Activated naive CD4-positive, alpha-beta T cell treated with anti-CD3 and anti-CD28 coated beads for 36 hours (primary cell): Measurements from ENCODE around the gene ATP8B3. TPM values are rescaled to one million over a fixed set of nuclear protein-coding genes. Genes with fewer than 3 reads are reported as not detected.

Experiments
- CTCF ChIA-PET: fragments of 350-600 bp; sonication (Branson Sonifier 250); formaldehyde crosslinking; loops from one replicate; lab custom pipeline; 2021; ENCODE audit warnings: antibody characterized with exemption; lab: Charles Lee
- DNase-seq: peaks from one replicate; pipeline ENCODE4 v3.0.0-alpha.2; 2020
- H3K27ac Mint-ChIP-seq: one replicate; pipeline ENCODE4 v1.8.0; 2021; ENCODE audit warnings: mild to moderate bottlenecking, mixed read lengths
- H3K27me3 Mint-ChIP-seq: one replicate; pipeline ENCODE4 v1.8.0; 2021; ENCODE audit warnings: low read depth, mixed read lengths
- H3K36me3 Mint-ChIP-seq: one replicate; pipeline ENCODE4 v1.8.0; 2021; ENCODE audit warnings: low read depth, mixed read lengths
- H3K4me1 Mint-ChIP-seq: one replicate; pipeline ENCODE4 v1.8.0; 2021; ENCODE audit warnings: low read depth, mixed read lengths
- H3K4me3 Mint-ChIP-seq: one replicate; pipeline ENCODE4 v1.8.0; 2021; ENCODE audit warnings: mild to moderate bottlenecking, moderate library complexity, mixed read lengths
- H3K9me3 Mint-ChIP-seq: one replicate; pipeline ENCODE4 v1.8.0; 2021; ENCODE audit warnings: mixed read lengths
- intact Hi-C: fragments of 100-400 bp; cut with micrococcal nuclease; formaldehyde crosslinking; loops from one replicate; pipeline ENCODE4 v1.15.1; 2023
- total RNA-seq, 2 experiments: library from RNA; stranded (reverse); gene quantifications; one replicate each; pipeline ENCODE4 v1.2.3, GENCODE V29; 2021

The ATP8B3 gene
- total RNA-seq, 2 experiments from 2014 or later, result 6.1 to 8.4 TPM

DNA sequence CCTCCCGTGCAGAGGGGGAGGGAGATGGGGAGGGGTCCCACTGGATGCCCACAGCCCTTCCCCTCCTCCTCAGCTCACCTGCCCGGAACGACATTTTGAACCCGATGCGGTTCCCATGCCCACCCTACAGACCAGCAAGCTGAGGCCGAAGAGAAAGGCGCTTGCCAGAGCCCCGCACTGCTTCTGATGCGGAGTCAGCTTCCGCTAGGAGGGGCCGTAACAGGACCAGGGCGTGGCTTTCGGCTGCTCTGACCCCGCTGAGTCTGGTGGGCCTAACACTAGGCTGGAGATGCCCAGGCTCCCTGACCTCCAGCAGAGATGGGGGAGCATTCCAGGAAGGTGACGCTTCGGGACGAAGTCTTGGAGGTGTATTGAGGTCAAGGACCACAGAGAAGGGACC, 52.1 kb downstream of the ATP8B3 start:
- no peak overlapping the region for H3K4me3 Mint-ChIP-seq
- H3K27me3 Mint-ChIP-seq, result peaks cover 76% of the 10 kb centered on the region
- DNase-seq, result no peak
- CTCF ChIA-PET, result no interaction called here
- no peaks in the 10 kb centered on the region for H3K9me3 Mint-ChIP-seq
- H3K27ac Mint-ChIP-seq, result no peak overlapping the region
- no peaks in the 10 kb centered on the region for H3K36me3 Mint-ChIP-seq
- peaks cover 6% of the 10 kb centered on the region for H3K4me1 Mint-ChIP-seq
- intact Hi-C loops, result no loop called here

DNA sequence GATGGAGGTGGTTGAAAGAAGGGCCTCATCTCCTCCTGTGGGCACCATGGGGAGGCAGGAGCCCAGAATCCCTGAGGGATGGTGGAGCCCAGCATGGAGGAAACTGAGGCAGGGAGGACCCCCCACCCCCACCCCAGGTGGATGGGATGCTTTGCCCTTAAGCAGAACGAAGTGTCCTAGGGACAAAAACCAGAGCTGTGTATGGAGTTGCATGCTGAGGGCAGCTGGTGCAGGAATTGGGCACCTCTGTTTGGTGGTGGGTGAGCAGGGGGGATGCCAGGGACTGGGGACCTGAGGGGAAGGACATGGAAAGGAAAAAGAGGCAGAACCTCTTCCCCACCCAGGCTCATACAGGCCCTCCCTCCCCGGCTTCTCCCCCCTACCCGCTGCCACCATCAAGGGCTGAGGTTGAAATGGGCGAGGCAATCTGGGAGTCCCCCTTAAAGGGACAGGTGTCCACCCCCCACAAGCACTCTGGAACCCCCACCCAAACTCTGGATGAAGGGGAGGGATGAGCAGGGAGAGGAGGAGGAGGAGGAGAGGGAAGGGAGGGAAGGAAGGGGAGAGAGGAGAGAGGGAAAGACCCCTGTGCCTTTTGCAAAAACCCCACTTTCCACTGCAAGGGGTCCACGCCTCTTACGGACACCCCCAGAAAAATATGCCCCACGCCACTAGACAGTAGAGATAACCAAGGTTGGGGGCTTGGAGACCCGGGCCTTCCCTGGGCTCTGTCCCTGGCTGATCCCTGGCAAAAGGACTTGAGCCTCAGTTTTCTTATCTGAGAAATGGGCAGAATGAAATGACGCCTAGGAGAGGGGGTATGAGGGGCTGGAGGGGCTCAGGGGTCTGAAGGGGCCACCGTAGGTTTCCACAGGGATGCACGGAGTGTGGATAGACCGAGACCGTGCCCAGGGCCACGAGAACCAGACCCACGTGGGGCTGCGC, 52.8 kb downstream of the ATP8B3 start:
- H3K27ac Mint-ChIP-seq, result no peak overlapping the region
- intact Hi-C loops, result loop anchor here (5.0 kb wide), 1 partner anchor 292 kb away; no protein-coding TSS in a partner anchor

DNA sequence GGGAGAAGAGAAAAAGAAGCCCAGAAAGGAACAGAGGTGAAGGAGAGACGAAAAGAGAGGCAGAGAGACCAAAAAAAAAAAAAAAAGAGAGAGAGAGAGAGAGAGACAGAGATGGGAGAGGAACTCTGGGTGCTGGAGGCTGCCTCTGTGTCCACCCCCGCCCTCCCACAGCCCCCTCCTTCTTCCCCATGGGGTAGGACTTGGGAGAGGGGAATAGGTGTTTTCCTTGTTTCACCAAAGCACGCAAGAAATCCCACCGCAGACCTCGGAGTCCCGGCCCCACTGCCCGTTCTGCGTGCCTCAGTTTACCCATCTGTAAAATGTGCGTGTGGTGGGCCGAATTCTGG, 53.9 kb downstream of the ATP8B3 start:
- H3K27me3 Mint-ChIP-seq, result peaks cover 62% of the 10 kb centered on the region
- H3K27ac Mint-ChIP-seq, result no peak overlapping the region
- H3K4me1 Mint-ChIP-seq, result peaks cover 8% of the 10 kb centered on the region
- no peaks in the 10 kb centered on the region for H3K36me3 Mint-ChIP-seq
- no peak overlapping the region for H3K4me3 Mint-ChIP-seq
- intact Hi-C loops, result loop anchor here (5.0 kb wide), 1 partner anchor 291 kb away; no protein-coding TSS in a partner anchor
- no peak for DNase-seq
- H3K9me3 Mint-ChIP-seq, result no peaks in the 10 kb centered on the region
- CTCF ChIA-PET, result no interaction called here

More for the DNA sequence above, 52.8 kb downstream of the ATP8B3 start:
- no peak for DNase-seq
- CTCF ChIA-PET, result no interaction called here
- Mint-ChIP-seq H3K4me3 (no peak overlapping the region), H3K27me3 (peaks cover 72% of the 10 kb centered on the region), H3K9me3 (no peaks in the 10 kb centered on the region), H3K4me1 (peaks cover 8% of the 10 kb centered on the region), H3K36me3 (no peaks in the 10 kb centered on the region)

DNA sequence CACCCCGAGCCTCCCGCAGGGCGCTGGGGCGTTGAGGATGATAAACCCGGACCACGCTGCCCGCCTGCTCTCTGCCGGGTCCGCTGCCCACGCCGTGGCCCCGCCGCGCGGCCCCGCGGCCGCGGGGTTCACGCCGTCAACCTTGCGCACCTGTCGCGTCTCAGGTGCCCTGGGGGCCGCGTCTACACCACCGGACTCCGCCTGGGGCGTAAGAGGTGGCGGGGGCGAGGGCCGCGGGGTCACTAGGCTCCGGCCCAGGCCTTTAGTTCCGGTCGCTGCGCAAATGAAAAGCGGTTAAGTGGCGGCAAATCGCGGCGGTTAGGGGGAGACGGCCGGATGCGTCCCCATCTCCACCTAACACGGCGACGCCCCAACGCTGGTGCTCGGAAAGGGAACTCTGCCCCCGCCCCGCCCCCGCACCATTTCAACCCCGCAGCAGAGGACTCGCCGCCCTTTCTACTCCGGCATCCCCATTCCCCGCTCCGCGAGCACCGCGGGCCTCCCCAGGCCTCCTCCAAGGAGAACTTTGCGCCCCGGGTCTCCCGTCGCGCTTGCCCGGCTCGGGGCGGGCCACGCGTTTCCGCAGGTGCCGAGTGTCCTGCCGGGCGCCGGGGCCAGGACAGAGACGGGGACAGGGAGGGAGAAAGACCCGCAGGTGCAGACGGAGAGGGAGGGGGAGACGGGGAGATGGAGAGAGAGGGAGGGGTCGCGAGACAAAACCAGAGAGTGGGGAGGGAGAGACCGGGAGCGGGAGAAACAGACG, 54.4 kb downstream of the ATP8B3 start:
- H3K27me3 Mint-ChIP-seq, result peaks cover 62% of the 10 kb centered on the region
- H3K4me1 Mint-ChIP-seq, result peaks cover 12% of the 10 kb centered on the region
- no peak for DNase-seq
- CTCF ChIA-PET, result no interaction called here
- H3K9me3 Mint-ChIP-seq, result no peaks in the 10 kb centered on the region
- H3K4me3 Mint-ChIP-seq, result no peak overlapping the region
- H3K27ac Mint-ChIP-seq, result no peak overlapping the region
- intact Hi-C loops, result loop anchor here (5.0 kb wide), 1 partner anchor 290 kb away; no protein-coding TSS in a partner anchor
- H3K36me3 Mint-ChIP-seq, result no peaks in the 10 kb centered on the region

DNA sequence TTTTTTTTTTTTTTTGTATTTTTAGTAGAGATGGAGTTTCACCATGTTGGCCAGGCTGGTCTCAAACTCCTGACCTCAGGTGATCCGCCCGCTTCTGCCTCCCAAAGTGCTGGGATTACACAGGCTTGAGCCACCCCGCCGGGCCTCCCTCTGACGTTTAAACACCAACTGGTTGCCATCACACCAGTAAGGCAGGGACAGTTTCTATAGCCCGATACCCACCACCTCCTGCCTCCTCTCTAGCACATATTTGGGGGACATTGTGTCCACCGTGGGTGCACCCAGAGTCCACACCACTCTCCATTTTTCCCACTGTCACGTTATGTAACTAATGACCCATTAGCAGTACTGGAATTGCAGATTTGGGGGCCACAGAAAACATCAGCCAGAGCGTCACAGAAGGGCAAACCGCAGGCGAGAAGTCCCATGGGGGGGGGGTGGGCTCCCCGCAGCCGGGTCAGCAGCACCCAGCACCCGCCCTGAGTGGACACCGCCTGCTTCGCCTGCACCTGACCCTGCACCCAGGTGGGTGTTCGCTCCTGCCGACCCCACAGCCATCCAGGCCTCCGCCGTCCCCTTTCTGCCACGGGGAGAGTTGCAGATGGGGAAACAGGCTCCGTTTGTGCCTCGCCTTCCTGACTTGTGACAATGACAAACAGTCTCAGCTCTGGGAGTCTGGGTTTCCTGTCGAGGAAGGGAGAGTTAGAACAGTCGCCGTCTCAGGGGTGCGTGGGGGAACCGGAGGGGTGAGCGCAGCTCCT, 55.2 kb downstream of the ATP8B3 start:
- no peak for DNase-seq
- CTCF ChIA-PET, result no interaction called here
- H3K4me1 Mint-ChIP-seq, result peaks cover 12% of the 10 kb centered on the region
- no peaks in the 10 kb centered on the region for H3K9me3 Mint-ChIP-seq
- peaks cover 63% of the 10 kb centered on the region for H3K27me3 Mint-ChIP-seq
- H3K4me3 Mint-ChIP-seq, result no peak overlapping the region
- H3K36me3 Mint-ChIP-seq, result no peaks in the 10 kb centered on the region
- intact Hi-C loops, result loop anchor here (5.0 kb wide), 1 partner anchor 290 kb away; no protein-coding TSS in a partner anchor
- H3K27ac Mint-ChIP-seq, result no peak overlapping the region

DNA sequence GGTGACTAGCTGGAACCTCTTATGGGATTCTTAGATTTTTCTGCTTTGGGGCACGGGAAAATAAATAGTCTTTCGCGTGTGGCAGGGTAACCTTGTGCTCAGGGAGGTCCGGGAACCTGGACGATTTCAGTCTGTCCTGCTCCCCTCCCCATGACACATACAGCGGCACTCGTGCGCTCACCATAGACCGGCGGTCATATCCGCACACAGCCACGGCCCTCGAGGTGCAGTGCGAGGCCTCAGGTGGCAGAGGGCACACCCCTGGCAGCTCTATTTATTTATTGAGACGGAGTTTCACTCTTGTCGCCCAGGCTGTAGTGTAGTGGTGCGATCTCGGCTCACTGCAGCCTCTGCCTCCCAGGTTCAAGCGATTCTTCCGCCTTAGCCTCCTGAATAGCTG, 55.8 kb downstream of the ATP8B3 start:
- Mint-ChIP-seq H3K9me3 (no peaks in the 10 kb centered on the region), H3K4me3 (no peak overlapping the region), H3K36me3 (no peaks in the 10 kb centered on the region), H3K4me1 (peaks cover 12% of the 10 kb centered on the region), H3K27me3 (peaks cover 62% of the 10 kb centered on the region), H3K27ac (no peak overlapping the region)
- DNase-seq, result no peak
- intact Hi-C loops, result loop anchor here (5.0 kb wide), 1 partner anchor 289 kb away; no protein-coding TSS in a partner anchor
- CTCF ChIA-PET, result no interaction called here

DNA sequence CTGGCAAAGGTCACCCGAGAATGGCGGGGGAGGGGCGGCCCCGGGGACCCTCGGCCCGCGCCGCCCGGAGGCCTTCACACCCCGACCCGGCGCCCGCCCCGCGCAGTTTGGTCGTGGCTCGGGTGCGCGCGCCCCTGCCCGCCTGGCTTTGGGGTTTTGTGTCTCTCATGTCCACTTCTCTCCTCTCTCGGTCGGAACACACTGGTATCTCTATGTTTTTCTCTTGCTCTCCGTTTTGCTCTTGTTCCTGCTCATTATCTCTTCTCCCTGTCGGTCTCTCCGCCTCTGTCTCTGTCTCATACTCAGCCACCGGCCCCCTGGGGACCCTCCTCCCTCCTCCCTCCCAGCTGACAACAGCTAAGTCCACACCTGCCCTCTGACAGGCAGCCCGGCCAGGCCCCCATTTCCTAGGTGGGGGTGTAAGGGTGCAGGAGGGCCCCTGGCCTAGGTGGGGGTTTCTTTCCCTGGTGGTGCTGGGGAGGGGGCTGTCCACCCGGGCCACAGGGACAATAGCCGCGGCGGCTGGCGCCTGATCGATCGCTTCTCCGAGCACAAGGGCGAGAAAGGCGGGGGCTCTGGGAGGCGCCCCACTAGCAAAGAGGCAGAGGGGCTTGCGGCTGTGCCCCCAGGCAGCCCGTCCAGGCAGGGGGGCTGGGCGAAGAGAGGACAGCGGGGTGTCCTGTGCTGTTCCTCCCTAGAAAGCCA, 56.5 kb downstream of the ATP8B3 start:
- intact Hi-C loops, result loop anchor here (5.0 kb wide), 1 partner anchor 288 kb away; no protein-coding TSS in a partner anchor
- H3K4me3 Mint-ChIP-seq, result no peak overlapping the region
- peaks cover 60% of the 10 kb centered on the region for H3K27me3 Mint-ChIP-seq
- DNase-seq, result no peak
- no peaks in the 10 kb centered on the region for H3K9me3 Mint-ChIP-seq
- peaks cover 12% of the 10 kb centered on the region for H3K4me1 Mint-ChIP-seq
- CTCF ChIA-PET, result no interaction called here
- H3K27ac Mint-ChIP-seq, result no peak overlapping the region
- no peaks in the 10 kb centered on the region for H3K36me3 Mint-ChIP-seq

DNA sequence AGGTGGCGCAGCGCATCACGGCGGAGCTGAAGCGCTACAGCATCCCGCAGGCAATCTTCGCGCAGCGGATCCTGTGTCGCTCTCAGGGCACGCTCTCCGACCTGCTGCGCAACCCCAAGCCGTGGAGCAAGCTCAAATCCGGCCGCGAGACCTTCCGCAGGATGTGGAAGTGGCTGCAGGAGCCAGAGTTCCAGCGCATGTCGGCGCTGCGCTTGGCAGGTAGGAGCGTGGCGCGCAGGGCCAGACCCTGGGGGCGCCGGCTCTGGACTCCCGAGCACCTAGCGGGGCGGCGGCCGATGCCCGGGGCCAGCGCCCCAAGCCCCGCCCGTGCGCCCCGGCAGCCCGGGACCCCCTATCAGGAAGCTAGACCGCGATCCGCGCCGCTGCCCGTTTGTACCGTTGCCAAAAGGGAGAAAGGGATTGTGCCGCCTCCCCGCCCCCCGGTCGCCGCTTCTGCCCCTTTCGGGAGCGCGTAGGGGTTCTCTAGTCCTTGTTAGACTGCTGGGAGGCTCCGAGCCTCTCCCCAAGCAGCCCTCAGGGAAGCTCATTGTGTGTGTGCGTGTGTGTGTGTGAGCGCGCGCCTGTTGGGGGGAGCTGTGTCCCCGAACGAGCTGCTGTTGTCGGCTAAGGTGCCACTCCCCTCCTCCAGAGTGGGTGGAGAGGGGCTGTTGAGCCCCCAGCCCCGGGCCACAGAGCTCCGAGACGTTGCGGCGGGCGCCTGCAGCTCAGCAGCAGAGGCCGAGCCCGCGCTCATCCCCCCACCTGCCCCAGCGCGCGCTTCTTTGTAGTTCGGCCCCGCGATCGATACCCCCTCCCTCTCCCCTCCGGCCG, 57.2 kb downstream of the ATP8B3 start:
- no peaks in the 10 kb centered on the region for H3K9me3 Mint-ChIP-seq
- intact Hi-C loops, result loop anchor here (5.0 kb wide), 1 partner anchor 288 kb away; no protein-coding TSS in a partner anchor
- no peaks in the 10 kb centered on the region for H3K36me3 Mint-ChIP-seq
- peaks cover 16% of the 10 kb centered on the region for H3K4me1 Mint-ChIP-seq
- no peak overlapping the region for H3K27ac Mint-ChIP-seq
- DNase-seq, result no peak
- CTCF ChIA-PET, result interaction anchor here (0.7 to 0.9 kb wide), 2 partner anchors 15 to 82 kb away, joined by 3 read pairs; no protein-coding TSS in a partner anchor
- H3K27me3 Mint-ChIP-seq, result peaks cover 61% of the 10 kb centered on the region
- H3K4me3 Mint-ChIP-seq, result no peak overlapping the region

DNA sequence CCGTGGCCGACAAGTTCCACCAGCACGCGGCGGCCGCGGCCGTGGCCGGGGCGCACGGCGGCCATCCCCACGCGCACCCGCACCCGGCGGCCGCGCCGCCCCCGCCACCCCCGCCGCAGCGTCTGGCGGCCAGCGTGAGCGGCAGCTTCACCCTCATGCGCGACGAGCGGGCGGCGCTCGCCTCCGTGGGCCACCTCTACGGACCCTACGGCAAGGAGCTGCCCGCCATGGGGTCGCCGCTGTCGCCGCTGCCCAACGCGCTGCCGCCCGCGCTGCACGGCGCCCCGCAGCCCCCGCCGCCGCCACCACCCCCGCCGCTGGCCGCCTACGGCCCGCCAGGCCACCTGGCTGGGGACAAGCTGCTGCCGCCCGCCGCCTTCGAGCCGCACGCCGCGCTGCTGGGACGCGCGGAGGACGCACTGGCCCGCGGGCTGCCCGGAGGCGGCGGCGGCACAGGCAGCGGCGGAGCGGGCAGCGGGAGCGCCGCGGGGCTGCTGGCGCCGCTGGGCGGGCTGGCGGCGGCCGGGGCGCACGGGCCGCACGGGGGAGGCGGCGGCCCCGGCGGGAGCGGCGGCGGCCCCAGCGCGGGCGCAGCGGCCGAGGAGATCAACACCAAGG, 57.9 kb downstream of the ATP8B3 start:
- H3K27me3 Mint-ChIP-seq, result peaks cover 55% of the 10 kb centered on the region
- H3K4me3 Mint-ChIP-seq, result no peak overlapping the region
- H3K9me3 Mint-ChIP-seq, result no peaks in the 10 kb centered on the region
- intact Hi-C loops, result no loop called here
- H3K4me1 Mint-ChIP-seq, result peaks cover 16% of the 10 kb centered on the region
- no peaks in the 10 kb centered on the region for H3K36me3 Mint-ChIP-seq
- H3K27ac Mint-ChIP-seq, result no peak overlapping the region
- DNase-seq, result no peak
- CTCF ChIA-PET, result interaction anchor here (0.7 to 0.9 kb wide), 2 partner anchors 15 to 82 kb away, joined by 3 read pairs; no protein-coding TSS in a partner anchor

DNA sequence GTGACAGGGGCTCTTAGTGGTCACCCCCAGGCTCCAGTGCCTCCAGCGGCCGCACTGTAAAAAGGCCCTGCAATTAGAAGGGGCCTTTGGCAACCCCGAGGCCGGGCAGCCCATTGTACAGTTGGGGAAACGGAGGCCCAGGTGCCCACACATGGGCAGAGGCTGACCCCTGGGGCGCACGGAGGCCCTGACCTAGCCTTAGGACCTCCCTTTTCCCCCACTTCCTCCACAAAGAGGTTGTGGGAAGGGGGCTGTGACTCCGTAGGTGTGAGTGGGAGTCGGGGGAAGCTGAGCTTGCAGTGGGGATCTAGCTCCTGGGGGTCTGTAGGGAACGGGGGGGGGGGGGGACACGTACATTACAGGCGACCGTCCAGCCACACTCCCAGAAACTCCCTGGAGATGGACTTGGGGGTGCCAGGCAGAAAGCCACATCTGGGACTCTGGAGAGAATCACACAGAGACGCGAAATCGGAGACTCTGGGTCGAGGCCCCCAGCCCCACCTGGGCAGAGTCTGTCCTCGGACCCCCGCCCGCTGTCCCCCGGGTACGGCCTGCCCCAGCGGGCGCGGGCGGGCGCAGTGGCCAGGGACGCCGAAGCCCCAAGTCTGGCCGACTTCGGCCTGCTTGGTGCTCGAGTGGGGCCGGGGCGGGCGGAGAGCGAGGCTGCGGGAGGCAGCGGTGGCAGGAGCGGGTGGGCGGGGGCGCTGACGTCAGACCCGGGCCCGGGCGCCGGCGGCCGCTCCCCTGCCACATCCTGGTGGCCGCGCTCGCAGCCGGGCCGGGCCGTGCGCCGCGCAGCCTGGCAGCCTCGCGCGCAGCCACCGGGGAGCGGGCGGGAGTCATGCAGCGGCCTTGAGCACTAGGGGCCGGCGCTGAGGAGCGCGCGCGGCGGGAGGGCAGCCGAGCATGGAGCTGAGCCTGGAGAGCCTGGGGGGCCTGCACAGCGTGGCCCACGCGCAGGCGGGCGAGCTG, 59.0 kb downstream of the ATP8B3 start, which contains the start of gene ONECUT3:
ONECUT3 (plus strand) TSS at position 750 of the 972 bp plus-strand sequence; CDS start at position 907, 157 bp downstream.
- H3K4me3 Mint-ChIP-seq, result no peak within 1 kb of the TSS
- peaks cover 47% of the 10 kb centered on the region for H3K27me3 Mint-ChIP-seq
- CTCF ChIA-PET, result interaction anchor here (0.6 kb wide), 1 partner anchor 14 kb away, joined by 4 read pairs; no protein-coding TSS in a partner anchor
- intact Hi-C loops, result no loop called here
- peaks cover 17% of the 10 kb centered on the region for H3K4me1 Mint-ChIP-seq
- no peaks in the 10 kb centered on the region for H3K36me3 Mint-ChIP-seq
- no peak for DNase-seq
- H3K9me3 Mint-ChIP-seq, result no peaks in the 10 kb centered on the region
- no peak within 1 kb of the TSS for H3K27ac Mint-ChIP-seq
